ENCODE results near the gene GUCA1A. TPM values are rescaled to one million over a fixed set of nuclear protein-coding genes. Genes with fewer than 3 reads are reported as not detected.
A peak's percentile ranks its signal among the peaks of the same experiment; 100 is the strongest.

Gene GUCA1A
- total and polyA plus RNA-seq, 2 of the 4 experiments (the other 2 are of a cell fraction), result 0.18 to 0.32 TPM

DNA sequence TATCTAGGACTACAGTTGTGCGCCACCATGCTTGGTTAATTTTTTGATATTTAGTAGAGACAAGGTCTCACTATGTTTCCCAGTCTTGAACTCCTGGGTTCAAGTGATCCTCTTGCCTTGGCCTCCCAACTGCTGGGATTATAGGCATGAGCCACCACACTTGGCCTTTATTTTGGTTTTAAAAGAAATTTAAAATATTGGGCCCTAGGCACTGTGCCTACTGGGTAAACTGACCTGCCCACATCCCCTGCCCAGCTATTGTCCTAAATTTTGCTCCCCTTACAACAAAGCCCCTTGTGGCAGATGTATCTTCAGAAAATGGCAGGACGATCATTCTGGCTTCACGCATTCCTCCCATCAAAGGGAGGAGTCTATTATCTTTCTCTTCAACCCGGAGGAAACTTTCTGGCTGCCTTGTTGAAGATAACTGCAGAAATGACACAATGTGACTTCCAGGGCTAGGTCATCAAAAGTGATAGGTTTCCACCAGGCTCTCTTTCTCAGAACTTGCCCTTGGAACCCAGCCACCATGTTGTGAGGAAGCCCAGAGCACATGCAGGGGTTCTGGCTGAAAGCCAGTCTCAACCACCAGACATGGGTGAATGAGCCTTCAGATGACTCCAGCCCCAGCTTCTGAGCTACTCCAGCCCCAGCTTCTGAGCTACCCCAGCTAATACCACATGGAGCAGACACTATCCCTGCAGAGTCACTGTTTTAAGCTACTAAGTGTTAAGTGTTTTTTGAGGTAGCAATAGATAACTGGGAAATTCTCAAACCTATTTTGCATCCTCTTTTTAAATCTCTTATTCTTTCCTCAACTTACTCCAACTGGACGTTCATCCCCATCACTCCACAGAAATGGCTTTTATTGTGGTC lies 26.2 kb downstream of the GUCA1A start (continued):
- TF ChIP-seq, protein P1, sequence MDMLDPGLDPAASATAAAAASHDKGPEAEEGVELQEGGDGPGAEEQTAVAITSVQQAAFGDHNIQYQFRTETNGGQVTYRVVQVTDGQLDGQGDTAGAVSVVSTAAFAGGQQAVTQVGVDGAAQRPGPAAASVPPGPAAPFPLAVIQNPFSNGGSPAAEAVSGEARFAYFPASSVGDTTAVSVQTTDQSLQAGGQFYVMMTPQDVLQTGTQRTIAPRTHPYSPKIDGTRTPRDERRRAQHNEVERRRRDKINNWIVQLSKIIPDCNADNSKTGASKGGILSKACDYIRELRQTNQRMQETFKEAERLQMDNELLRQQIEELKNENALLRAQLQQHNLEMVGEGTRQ (IDR thresholded peaks at IDR 0.05; ENCODE audit: low read depth, low read length), result no peak

DNA sequence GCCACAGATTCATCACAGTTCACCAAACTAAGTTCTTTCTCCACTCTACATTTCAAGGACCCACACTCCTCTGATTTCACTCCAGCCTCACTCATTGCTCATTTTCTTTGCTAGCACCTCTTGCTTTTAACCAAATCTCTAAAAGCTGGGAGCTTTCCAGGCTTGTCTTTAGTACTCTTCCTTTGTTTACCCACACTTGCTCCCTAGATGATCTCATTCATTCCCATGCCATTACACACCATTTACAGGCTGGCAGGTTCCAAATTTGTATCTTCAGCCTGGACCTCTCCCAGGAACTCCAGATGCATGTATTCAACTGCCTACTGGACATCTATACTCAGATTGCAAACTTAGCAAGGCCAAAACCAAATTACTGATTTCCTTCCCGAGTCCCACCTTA lies 26.9 kb downstream of the GUCA1A start:
- peaks cover 3% of the 10 kb centered on the region; the same call in 1 of the 2 replicates for H3K36me3 ChIP-seq (ENCODE audit: control insufficient read depth, insufficient read depth, low read length)
- peak overlapping the region; percentile 99; the same call in 1 of the 2 replicates for H3K4ac ChIP-seq (ENCODE audit: low read depth, low read length)
- intact Hi-C loops (cut with micrococcal nuclease), result no loop called here
- peak overlapping the region; percentile 100 for H3K27ac ChIP-seq (ENCODE audit: insufficient read depth, low read length)
- H2BK15ac ChIP-seq (ENCODE audit: low read depth, low read length), result peak overlapping the region; percentile 93; the same call in 2 of the 3 replicates
- peak overlapping the region; percentile 52; the same call in 1 of the 2 replicates for H3K4me2 ChIP-seq (ENCODE audit: low read depth, low read length)
- no peaks in the 10 kb centered on the region for H3K9me3 ChIP-seq (ENCODE audit: control insufficient read depth, insufficient read depth, low read length)
- peak overlapping the region; percentile 80 to 83; a peak in 3 of 4 replicates for H4K8ac ChIP-seq (ENCODE audit: low read depth in 2 of 2, low read length in 2 of 2)
- peak overlapping the region; percentile 98 for H2BK20ac ChIP-seq (ENCODE audit: low read depth, low read length)
- dilution Hi-C loops (cut with HindIII; ENCODE audit: low sequenced_read_pairs, unreplicated experiment), result no loop called here
- H3K18ac ChIP-seq (ENCODE audit: low read depth, low read length), result peak overlapping the region; percentile 93; the same call in 1 of the 2 replicates
- peak overlapping the region; percentile 92; the same call in 1 of the 2 replicates for H4K5ac ChIP-seq (ENCODE audit: low read depth, low read length)
- no TSS peak for BruUV-seq (replicated peaks)
- DNase-seq (peak; percentile 99), ATAC-seq (ENCODE audit: low read depth) (peak; percentile 70)
- in situ Hi-C loops (cut with MboI; ENCODE audit: low sequenced_read_pairs), result no loop called here
- peaks cover 25% of the 10 kb centered on the region for H3K9me1 ChIP-seq (ENCODE audit: insufficient read depth, low read length)
- no peak overlapping the region for H2AFZ ChIP-seq (replicated peaks; ENCODE audit: low read length, poor library complexity)
- H2BK5ac ChIP-seq (ENCODE audit: low read depth, low read length, poor library complexity, severe bottlenecking), result peak overlapping the region; percentile 99
- H3K4me3 ChIP-seq (ENCODE audit: insufficient read depth, low read depth, low read length), result no peak overlapping the region
- H3K79me1 ChIP-seq (ENCODE audit: low read depth in 1 of 2, low read length in 2 of 2), result peaks cover 0 to 24% of the 10 kb centered on the region in 2 experiments; a peak in 2 of 4 replicates
- H2BK120ac ChIP-seq (ENCODE audit: low read depth, low read length), result peak overlapping the region; percentile 99
- H2AK5ac ChIP-seq (ENCODE audit: low read depth, low read length), result peak overlapping the region; percentile 100; the same call in 1 of the 2 replicates
- H4K91ac ChIP-seq (ENCODE audit: insufficient read depth, low read depth, low read length), result peak overlapping the region; percentile 90
- no peaks in the 10 kb centered on the region for H3K27me3 ChIP-seq (ENCODE audit: control insufficient read depth, insufficient read depth, low read length)
- H3K4me1 ChIP-seq (ENCODE audit: control insufficient read depth, insufficient read depth, low read length), result peaks cover 27% of the 10 kb centered on the region
- H3K9ac ChIP-seq (ENCODE audit: low read depth, low read length), result no peak overlapping the region
- ChIA-PET POLR2A (ENCODE audit: unreplicated experiment) (interaction anchor here (0.5 to 0.6 kb wide), 2 partner anchors 13 to 33 kb away, joined by 3 read pairs; no protein-coding TSS in a partner anchor), CTCF (interaction anchor here (0.8 to 1.2 kb wide), 2 partner anchors 14 to 23 kb away, joined by 3 to 6 read pairs; no protein-coding TSS in a partner anchor)
- peak overlapping the region; percentile 98; the same call in 1 of the 2 replicates for H3K14ac ChIP-seq (replicated peaks; ENCODE audit: low read depth, low read length)
- WGBS, 2 experiments (ENCODE audit: extremely low coverage in 2 of 2, insufficient read length in 1 of 2), result 0% methylated on average over 1 of the region's 1 CpG; no CpG with 5 or more reads in 1 of the 2 experiments
- peak overlapping the region; percentile 80 for H3K23ac ChIP-seq (ENCODE audit: low read depth, low read length)
- no peak overlapping the region for H2AK9ac ChIP-seq (replicated peaks; ENCODE audit: low read depth, low read length, poor library complexity)
- no peak overlapping the region for H3K56ac ChIP-seq (ENCODE audit: extremely low read depth, insufficient read depth, low read length)
- no peaks in the 10 kb centered on the region; the same call in 1 of the 2 replicates for H4K20me1 ChIP-seq (ENCODE audit: insufficient read depth, low read length)
- peak; percentile 43; the same call in 1 of the 2 replicates for TF ChIP-seq BHLHE40 (IDR thresholded peaks at IDR 0.05; ENCODE audit: low read depth, low read length)
- TF ChIP-seq, protein P1 (IDR thresholded peaks at IDR 0.05; ENCODE audit: low read depth, low read length), result no peak
- no peak for TF ChIP-seq MXI1 (IDR thresholded peaks at IDR 0.05; ENCODE audit: borderline replicate concordance, low read depth, low read length)
- no peak for TF ChIP-seq MAFK (IDR thresholded peaks at IDR 0.05; ENCODE audit: low read depth, low read length)
- 0 out of 2 replicates have a peak, but pooled peaks have one; percentile 15 for TF ChIP-seq CEBPB (IDR thresholded peaks at IDR 0.05; ENCODE audit: low read depth, low read length)
- TF ChIP-seq NFE2L2 (IDR thresholded peaks at IDR 0.05; ENCODE audit: low read depth, low read length), result peak; percentile 18; the same call in 1 of the 2 replicates
- TF ChIP-seq RFX5 (IDR thresholded peaks at IDR 0.05; ENCODE audit: low read depth, low read length), result no peak
- no peak for TF ChIP-seq RCOR1 (IDR thresholded peaks at IDR 0.05; ENCODE audit: insufficient replicate concordance, low read length)
- peak; percentile 81 for TF ChIP-seq FOS (IDR thresholded peaks at IDR 0.05; ENCODE audit: low read depth, low read length)
- no peak for TF ChIP-seq CHD1 (IDR thresholded peaks at IDR 0.05; ENCODE audit: low read depth, low read length)
- TF ChIP-seq MAZ (IDR thresholded peaks at IDR 0.05; ENCODE audit: borderline replicate concordance, low read depth, low read length), result 0 out of 2 replicates have a peak, but pooled peaks have one; percentile 3

Measured in IMR-90 (cell line).